GM23248 (cell line): Measurements from ENCODE around the gene TAF11L3. TPM values are rescaled to one million over a fixed set of nuclear protein-coding genes. Genes with fewer than 3 reads are reported as not detected.
"Not testable (repeated sequence)": the region's sequence is repeated elsewhere in the genome, so short reads cannot be mapped to it uniquely, and the experiment has no call there.

Source experiments
- DNase-seq: peaks from one replicate; pipeline ENCODE4 v3.0.0-alpha.2; 2015
- H2AFZ ChIP-seq: fragments of 200-600 bp; sonication (generic); 2 replicates; pipeline ENCODE4 v1.6.1; 2016; ENCODE audit warnings: antibody characterized with exemption
- H3F3A ChIP-seq: fragments of 200-600 bp; sonication (generic); 2 replicates; pipeline ENCODE4 v1.6.1; 2016; ENCODE audit warnings: mild to moderate bottlenecking, antibody characterized with exemption, mixed run types; ENCODE audit not compliant: insufficient read depth
- H3K27ac ChIP-seq: fragments of 200-600 bp; sonication (generic); 2 replicates; pipeline ENCODE4 v1.5.1; 2016; ENCODE audit warnings: mild to moderate bottlenecking
- H3K27me3 ChIP-seq: fragments of 200-600 bp; sonication (generic); replicated peaks from 2 replicates; pipeline ENCODE4 v1.6.1; 2016; ENCODE audit warnings: mild to moderate bottlenecking; ENCODE audit not compliant: insufficient read depth
- H3K36me3 ChIP-seq: fragments of 200-600 bp; sonication (generic); 2 replicates; pipeline ENCODE4 v1.6.1; 2016; ENCODE audit warnings: low read depth, mild to moderate bottlenecking
- H3K4me1 ChIP-seq: fragments of 200-600 bp; sonication (generic); 2 replicates; pipeline ENCODE4 v1.6.1; 2016; ENCODE audit warnings: mild to moderate bottlenecking; ENCODE audit not compliant: insufficient read depth
- H3K4me2 ChIP-seq: fragments of 200-600 bp; sonication (generic); one replicate; pipeline ENCODE4 v1.6.1; 2016; ENCODE audit warnings: mild to moderate bottlenecking; ENCODE audit not compliant: unreplicated experiment
- H3K4me3 ChIP-seq: fragments of 200-600 bp; sonication (generic); 2 replicates; pipeline ENCODE4 v1.5.1; 2016; ENCODE audit warnings: mild to moderate bottlenecking
- H3K79me2 ChIP-seq: fragments of 200-600 bp; sonication (generic); 2 replicates; pipeline ENCODE4 v1.6.1; 2016; ENCODE audit warnings: mild to moderate bottlenecking; ENCODE audit not compliant: insufficient read depth
- H3K9ac ChIP-seq: fragments of 200-600 bp; sonication (generic); 2 replicates; pipeline ENCODE4 v1.6.1; 2016; ENCODE audit warnings: mild to moderate bottlenecking
- H3K9me2 ChIP-seq: fragments of 200-600 bp; sonication (generic); 2 replicates; pipeline ENCODE4 v1.6.1; 2016; ENCODE audit warnings: mixed run types, mild to moderate bottlenecking, moderate library complexity; ENCODE audit not compliant: insufficient read depth
- H3K9me3 ChIP-seq: fragments of 200-600 bp; sonication (generic); one replicate; pipeline ENCODE4 v1.6.1; 2017; ENCODE audit warnings: low read depth
- H4K20me1 ChIP-seq: fragments of 200-600 bp; sonication (generic); 2 replicates; pipeline ENCODE4 v1.6.0; 2016; ENCODE audit not compliant: insufficient read depth
- WGBS, 2 experiments: methylation state at CpG; one replicate each; pipeline ENCODE4 v1.1.6; 2015 to 2017; ENCODE audit warnings: low lambda C conversion rate in 2 of 2, low coverage in 1 of 2; ENCODE audit errors: missing lambda C conversion rate in 2 of 2; 5-methylcytosine and 5-hydroxymethylcytosine counted together
- in situ Hi-C: fragments of 300-500 bp; cut with MboI; formaldehyde crosslinking; loops from 2 replicates; pipeline ENCODE4 v1.15.0; 2020
- polyA plus RNA-seq: library from polyadenylated mRNA; unstranded; fragments of >200 nt; fragmentation: Nextera tagmentation; extraction: Ambion mirVana; gene quantifications from 2 replicates; pipeline ENCODE4 v1.2.1, GENCODE V29; 2016
- small RNA-seq: library from RNA; depleted of rRNA; stranded (forward); fragments of <200 nt; gene quantifications from one replicate; pipeline ENCODE3, GENCODE V24; 2014; ENCODE audit warnings: low read depth, low replicate concordance
- total RNA-seq: library from RNA; depleted of rRNA; stranded (reverse); fragments of >200 nt; shearing (Covaris generic); gene quantifications from 2 replicates; pipeline ENCODE4 v1.2.3, GENCODE V29; 2014; rRNA removed

Gene TAF11L3
- total and polyA plus RNA-seq, 2 experiments from 2014 or later: not detected

GRCh38 chr5:17524935-17525334 lies 6.8 kb downstream of the TAF11L3 start, which contains the start of gene TAF11L5:
Gene TAF11L5, plus strand, starts transcription at chr5:17525235.
- in situ Hi-C loops, H3K79me2 ChIP-seq, H3K9ac ChIP-seq, H3K27ac ChIP-seq, H3K36me3 ChIP-seq, H3K4me3 ChIP-seq, H3K9me3 ChIP-seq, H3K4me2 ChIP-seq, H3K9me2 ChIP-seq, H2AFZ ChIP-seq, H4K20me1 ChIP-seq, H3K27me3 ChIP-seq, H3F3A ChIP-seq, DNase-seq, H3K4me1 ChIP-seq: not testable (repeated sequence)
- no CpG with 5 or more reads among the region's 15 CpGs for WGBS, 2 experiments

- H3K79me2 ChIP-seq, H3K36me3 ChIP-seq, H3K4me2 ChIP-seq, H4K20me1 ChIP-seq, in situ Hi-C loops, H3K9me2 ChIP-seq, H3K9me3 ChIP-seq, H3K9ac ChIP-seq, DNase-seq, H2AFZ ChIP-seq, H3K27me3 ChIP-seq, H3K4me1 ChIP-seq, H3K27ac ChIP-seq, H3K4me3 ChIP-seq, H3F3A ChIP-seq: not testable (repeated sequence)
- WGBS, 2 experiments: 64 to 66% methylated on average over 13 of the region's 17 CpGs
These were observed 8.3 kb downstream of the TAF11L3 start for GRCh38 chr5:17526504-17526903.

- H2AFZ ChIP-seq, H3K79me2 ChIP-seq, H3K9me2 ChIP-seq, in situ Hi-C loops, DNase-seq, H3K4me3 ChIP-seq, H3K4me2 ChIP-seq, H3K4me1 ChIP-seq, H3K9ac ChIP-seq, H3K9me3 ChIP-seq, H3F3A ChIP-seq, H3K27me3 ChIP-seq, H3K27ac ChIP-seq, H4K20me1 ChIP-seq, H3K36me3 ChIP-seq: not testable (repeated sequence)
- no CpG with 5 or more reads among the region's 15 CpGs for WGBS, 2 experiments
These were observed 10.2 kb downstream of the TAF11L3 start, which contains the start of gene TAF11L6 for GRCh38 chr5:17528369-17528768. Gene TAF11L6, plus strand, starts transcription at chr5:17528669.

Small RNA genes within 50 kb of the gene (small RNA-seq; reads per million reads assigned to genes)
- gene AC106774.3: not detected

Other genes with a start within 250 kb of the TAF11L3 start
- gene TAF11L2, start 20.1 kb upstream of the TAF11L3 start, total RNA-seq: not detected in 2 replicates
- not detected in 2 replicates for gene TAF11L2, start 20.1 kb upstream of the TAF11L3 start, polyA plus RNA-seq
- gene TAF11L4, start 3.4 kb downstream of the TAF11L3 start, total RNA-seq: not detected in 2 replicates
- not detected in 2 replicates for gene TAF11L4, start 3.4 kb downstream of the TAF11L3 start, polyA plus RNA-seq
- gene TAF11L5, start 6.9 kb downstream of the TAF11L3 start, total RNA-seq: not detected in 2 replicates
- gene TAF11L5, start 6.9 kb downstream of the TAF11L3 start, polyA plus RNA-seq: not detected in 2 replicates
- gene TAF11L6, start 10.3 kb downstream of the TAF11L3 start, total RNA-seq: not detected in 2 replicates
- not detected in 2 replicates for gene TAF11L6, start 10.3 kb downstream of the TAF11L3 start, polyA plus RNA-seq
- not detected in 2 replicates for gene TAF11L7, start 67.4 kb downstream of the TAF11L3 start, total RNA-seq
- gene TAF11L7, start 67.4 kb downstream of the TAF11L3 start, polyA plus RNA-seq: not detected in 2 replicates
- gene TAF11L8, start 72.6 kb downstream of the TAF11L3 start, total RNA-seq: not detected in 2 replicates
- gene TAF11L8, start 72.6 kb downstream of the TAF11L3 start, polyA plus RNA-seq: not detected in 2 replicates
- not detected in 2 replicates for gene TAF11L9, start 76.0 kb downstream of the TAF11L3 start, total RNA-seq
- not detected in 2 replicates for gene TAF11L9, start 76.0 kb downstream of the TAF11L3 start, polyA plus RNA-seq
- not detected in 2 replicates for gene TAF11L10, start 79.5 kb downstream of the TAF11L3 start, total RNA-seq
- not detected in 2 replicates for gene TAF11L10, start 79.5 kb downstream of the TAF11L3 start, polyA plus RNA-seq
- not detected in 2 replicates for gene TAF11L11, start 85.8 kb downstream of the TAF11L3 start, total RNA-seq
- gene TAF11L11, start 85.8 kb downstream of the TAF11L3 start, polyA plus RNA-seq: not detected in 2 replicates
- gene TAF11L12, start 92.0 kb downstream of the TAF11L3 start, total RNA-seq: not detected in 2 replicates
- not detected in 2 replicates for gene TAF11L12, start 92.0 kb downstream of the TAF11L3 start, polyA plus RNA-seq
- not detected in 2 replicates for gene TAF11L13, start 113.7 kb downstream of the TAF11L3 start, total RNA-seq
- not detected in 2 replicates for gene TAF11L13, start 113.7 kb downstream of the TAF11L3 start, polyA plus RNA-seq
- gene TAF11L14, start 116.1 kb downstream of the TAF11L3 start, total RNA-seq: not detected in 2 replicates
- not detected in 2 replicates for gene TAF11L14, start 116.1 kb downstream of the TAF11L3 start, polyA plus RNA-seq